Natural killer cell (primary cell): ENCODE data around the gene ENTPD5. TPM values are rescaled to one million over a fixed set of nuclear protein-coding genes. Genes with fewer than 3 reads are reported as not detected.

Experiments used
- ATAC-seq, 3 donors: fragments of 150-1000 bp in 2 of 3; fragments of 200-7000 bp in 1 of 3; cut with Tn5 transposase; 1 replicate in 1 of 3; 2 replicates in 2 of 3; pipeline ENCODE4 v1.10.0; 2021; ENCODE audit warnings: mild to moderate bottlenecking in 2 of 3, moderate library complexity in 2 of 3
- DNase-seq, 2 donors: peaks; one replicate each; pipeline versions ENCODE4 v3.0.0 to v3.0.0-alpha.2; 2013 to 2021; ENCODE audit warnings: mixed read lengths in 1 of 2
- H3K27ac ChIP-seq: one replicate; pipeline ENCODE4 v1.5.1; 2013; ENCODE audit warnings: mild to moderate bottlenecking, low read length
- H3K27me3 ChIP-seq: one replicate; pipeline ENCODE4 v1.6.1; 2013; ENCODE audit warnings: low read length; ENCODE audit not compliant: control insufficient read depth, insufficient read depth
- H3K36me3 ChIP-seq: one replicate; pipeline ENCODE4 v1.6.1; 2013; ENCODE audit warnings: low read length; ENCODE audit not compliant: control insufficient read depth, insufficient read depth
- H3K4me1 ChIP-seq: one replicate; pipeline ENCODE4 v1.6.1; 2013; ENCODE audit warnings: low read length; ENCODE audit not compliant: control insufficient read depth, insufficient read depth
- H3K4me3 ChIP-seq: one replicate; pipeline ENCODE4 v1.5.1; 2013; ENCODE audit warnings: low read length
- H3K9me3 ChIP-seq: one replicate; pipeline ENCODE4 v1.6.1; 2013; ENCODE audit warnings: low read length; ENCODE audit not compliant: control insufficient read depth, insufficient read depth
- H3K27ac Mint-ChIP-seq, 2 donors: one replicate each; pipeline ENCODE4 v1.8.0; 2022; ENCODE audit warnings: mild to moderate bottlenecking in 2 of 2, mixed read lengths in 2 of 2, moderate library complexity in 1 of 2
- H3K27me3 Mint-ChIP-seq, 2 donors: one replicate each; pipeline ENCODE4 v1.8.0; 2022; ENCODE audit warnings: low read depth in 2 of 2, mixed read lengths in 2 of 2
- H3K36me3 Mint-ChIP-seq: one replicate; pipeline ENCODE4 v1.8.0; 2022; ENCODE audit warnings: mixed read lengths
- H3K4me1 Mint-ChIP-seq, 2 donors: one replicate each; pipeline ENCODE4 v1.8.0; 2022; ENCODE audit warnings: mixed read lengths in 2 of 2
- H3K4me3 Mint-ChIP-seq: one replicate; pipeline ENCODE4 v1.8.0; 2022; ENCODE audit warnings: mild to moderate bottlenecking, moderate library complexity, mixed read lengths
- H3K9me3 Mint-ChIP-seq, 2 donors: one replicate each; pipeline ENCODE4 v1.8.0; 2022; ENCODE audit warnings: mixed read lengths in 2 of 2
- CTCF ChIP-seq: fragments of 200-600 bp; IDR thresholded peaks from one replicate; pipeline ENCODE4 v1.8.0; 2022; ENCODE audit warnings: antibody characterized with exemption
- WGBS: methylation state at CpG from one replicate; pipeline ENCODE4 v1.1.7; 2013; ENCODE audit warnings: missing lambda C conversion rate; ENCODE audit not compliant: insufficient coverage; 5-methylcytosine and 5-hydroxymethylcytosine counted together
- intact Hi-C: fragments of 100-400 bp; cut with micrococcal nuclease; formaldehyde crosslinking; loops from one replicate; pipeline ENCODE4 v1.14.2; 2022
- total RNA-seq, 4 donors: library from RNA; stranded (reverse); fragments of 120-200 nt in 1 of 4; gene quantifications; one replicate each; pipeline versions ENCODE4 v1.2.3 to v1.2.4, GENCODE V29; 2013 to 2022

ENTPD5 gene
- total RNA-seq, 3 donors from 2014 or later (not counting 1 experiment from before 2014, with no cell fraction given): 8.6 to 15.7 (median 13.0) TPM

GRCh38 chr14:74064426-74064825, 45.3 kb upstream of the ENTPD5 start:
- no peak overlapping the region for H3K27ac Mint-ChIP-seq
- DNase-seq (no peak), ATAC-seq (no peak)
- peaks cover 34% of the 10 kb centered on the region for H3K36me3 ChIP-seq
- no peaks in the 10 kb centered on the region for H3K9me3 ChIP-seq
- H3K4me3 Mint-ChIP-seq: no peak overlapping the region
- intact Hi-C loops: no loop called here
- peaks cover 21% of the 10 kb centered on the region for H3K36me3 Mint-ChIP-seq
- no peak overlapping the region for H3K4me3 ChIP-seq
- H3K27ac ChIP-seq: no peak overlapping the region
- H3K27me3 ChIP-seq: no peaks in the 10 kb centered on the region
- H3K9me3 Mint-ChIP-seq: no peaks in the 10 kb centered on the region
- no peaks in the 10 kb centered on the region for H3K27me3 Mint-ChIP-seq
- TF ChIP-seq CTCF: no peak
- H3K4me1 ChIP-seq: no peaks in the 10 kb centered on the region
- no peaks in the 10 kb centered on the region for H3K4me1 Mint-ChIP-seq

GRCh38 chr14:74062809-74063150, 43.7 kb upstream of the ENTPD5 start:
- no peaks in the 10 kb centered on the region for H3K4me1 ChIP-seq
- no peak overlapping the region for H3K4me3 ChIP-seq
- peaks cover 39% of the 10 kb centered on the region for H3K36me3 ChIP-seq
- no peak for TF ChIP-seq CTCF
- ATAC-seq (no peak), DNase-seq (no peak)
- 96% methylated on average over 2 of the region's 2 CpGs for WGBS
- Mint-ChIP-seq H3K4me3 (no peak overlapping the region), H3K27ac (no peak overlapping the region), H3K9me3 (no peaks in the 10 kb centered on the region), H3K36me3 (peaks cover 21% of the 10 kb centered on the region), H3K27me3 (no peaks in the 10 kb centered on the region), H3K4me1 (no peaks in the 10 kb centered on the region)
- intact Hi-C loops: no loop called here
- no peak overlapping the region for H3K27ac ChIP-seq
- no peaks in the 10 kb centered on the region for H3K9me3 ChIP-seq
- no peaks in the 10 kb centered on the region for H3K27me3 ChIP-seq

DNA sequence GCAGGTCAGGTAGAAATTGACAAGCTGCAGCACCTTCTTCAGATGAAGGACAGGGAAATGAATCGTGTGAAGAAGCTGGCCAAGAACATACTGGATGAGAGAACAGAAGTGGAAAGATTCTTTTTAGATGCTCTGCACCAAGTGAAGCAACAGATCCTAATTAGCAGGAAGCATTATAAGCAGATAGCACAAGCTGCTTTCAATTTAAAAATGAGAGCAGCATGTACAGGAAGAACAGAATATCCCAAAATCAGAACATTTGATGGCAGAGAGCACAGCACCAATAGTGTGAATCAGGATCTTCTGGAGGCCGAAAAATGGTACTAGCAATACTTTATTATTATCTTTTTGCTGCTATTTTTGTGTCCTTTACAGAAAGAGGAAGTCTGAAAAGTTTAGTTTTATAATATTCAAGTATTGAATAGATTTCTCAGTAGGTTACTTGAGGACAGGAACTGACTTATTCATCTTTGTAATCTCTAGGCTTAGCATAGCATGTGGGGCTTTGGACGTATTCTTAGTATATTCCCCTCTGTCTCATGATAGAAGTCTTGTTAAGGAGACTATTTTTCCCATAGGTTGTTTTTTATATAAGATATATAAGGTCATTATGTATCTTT, 30.9 kb upstream of the ENTPD5 start:
- no peaks in the 10 kb centered on the region for H3K4me1 ChIP-seq
- intact Hi-C loops: no loop called here
- no peak overlapping the region for H3K4me3 ChIP-seq
- Mint-ChIP-seq H3K4me3 (no peak overlapping the region), H3K4me1 (no peaks in the 10 kb centered on the region), H3K27ac (no peak overlapping the region), H3K36me3 (no peaks in the 10 kb centered on the region), H3K9me3 (no peaks in the 10 kb centered on the region), H3K27me3 (no peaks in the 10 kb centered on the region)
- no peaks in the 10 kb centered on the region for H3K9me3 ChIP-seq
- WGBS: 56% methylated on average over 1 of the region's 3 CpGs
- H3K27ac ChIP-seq: no peak overlapping the region
- no peaks in the 10 kb centered on the region for H3K36me3 ChIP-seq
- no peaks in the 10 kb centered on the region for H3K27me3 ChIP-seq
- DNase-seq (no peak), ATAC-seq (no peak)
- TF ChIP-seq CTCF: no peak

DNA sequence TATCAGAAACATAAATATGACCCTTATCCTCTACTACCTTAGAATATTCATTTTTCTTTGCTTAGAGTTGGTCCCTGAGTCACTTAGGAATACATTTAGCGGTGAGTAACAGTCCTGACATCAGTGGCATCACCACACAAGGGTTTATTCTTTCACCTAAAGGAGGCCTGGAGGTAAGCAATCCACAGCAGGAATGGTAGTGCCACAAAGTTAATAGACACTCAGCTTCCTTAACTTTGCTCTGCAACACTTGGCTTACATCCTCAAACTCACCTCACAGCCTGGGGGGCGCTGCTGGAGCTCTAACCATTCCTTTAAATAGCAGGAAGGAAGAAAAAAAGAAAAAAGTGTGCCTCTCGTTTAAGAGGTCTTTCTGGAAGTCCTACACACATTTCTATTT, 29.2 kb upstream of the ENTPD5 start:
- Mint-ChIP-seq H3K4me1 (no peaks in the 10 kb centered on the region), H3K27ac (no peak overlapping the region), H3K9me3 (no peaks in the 10 kb centered on the region), H3K27me3 (no peaks in the 10 kb centered on the region), H3K36me3 (no peaks in the 10 kb centered on the region), H3K4me3 (no peak overlapping the region)
- Histone ChIP-seq H3K27me3 (no peaks in the 10 kb centered on the region), H3K27ac (no peak overlapping the region), H3K9me3 (no peaks in the 10 kb centered on the region), H3K4me1 (no peaks in the 10 kb centered on the region), H3K36me3 (no peaks in the 10 kb centered on the region), H3K4me3 (no peak overlapping the region)
- ATAC-seq (no peak), DNase-seq (no peak)
- WGBS: 90% methylated on average over 1 of the region's 3 CpGs
- no peak for TF ChIP-seq CTCF
- intact Hi-C loops: no loop called here
